Activated naive CD4-positive, alpha-beta T cell treated with anti-CD3 and anti-CD28 coated beads, Interleukin-2, amount 10 ng/mL, durations not matched to agents 7 days and 5 days (primary cell): ENCODE measurements around the gene HIP1.
"Not testable (repeated sequence)": the region's sequence is repeated elsewhere in the genome, so short reads cannot be mapped to it uniquely, and the experiment has no call there.

Experiments
- CTCF ChIA-PET: fragments of 350-600 bp; sonication (Branson Sonifier 250); formaldehyde crosslinking; loops from one replicate; lab custom pipeline; 2021; ENCODE audit warnings: antibody characterized with exemption; lab: Charles Lee
- DNase-seq: peaks from one replicate; pipeline ENCODE4 v3.0.0-alpha.2; 2020
- H3K27ac Mint-ChIP-seq: one replicate; pipeline ENCODE4 v1.8.0; 2021; ENCODE audit warnings: mild to moderate bottlenecking, moderate library complexity, mixed read lengths
- H3K27me3 Mint-ChIP-seq: one replicate; pipeline ENCODE4 v1.8.0; 2021; ENCODE audit warnings: mild to moderate bottlenecking, mixed read lengths
- H3K36me3 Mint-ChIP-seq: one replicate; pipeline ENCODE4 v1.8.0; 2021; ENCODE audit warnings: mixed read lengths
- H3K4me1 Mint-ChIP-seq: one replicate; pipeline ENCODE4 v1.8.0; 2021; ENCODE audit warnings: mixed read lengths
- H3K4me3 Mint-ChIP-seq: one replicate; pipeline ENCODE4 v1.8.0; 2021; ENCODE audit warnings: mild to moderate bottlenecking, moderate library complexity, mixed read lengths
- H3K9me3 Mint-ChIP-seq: one replicate; pipeline ENCODE4 v1.8.0; 2021; ENCODE audit warnings: mixed read lengths

The HIP1 gene

DNA sequence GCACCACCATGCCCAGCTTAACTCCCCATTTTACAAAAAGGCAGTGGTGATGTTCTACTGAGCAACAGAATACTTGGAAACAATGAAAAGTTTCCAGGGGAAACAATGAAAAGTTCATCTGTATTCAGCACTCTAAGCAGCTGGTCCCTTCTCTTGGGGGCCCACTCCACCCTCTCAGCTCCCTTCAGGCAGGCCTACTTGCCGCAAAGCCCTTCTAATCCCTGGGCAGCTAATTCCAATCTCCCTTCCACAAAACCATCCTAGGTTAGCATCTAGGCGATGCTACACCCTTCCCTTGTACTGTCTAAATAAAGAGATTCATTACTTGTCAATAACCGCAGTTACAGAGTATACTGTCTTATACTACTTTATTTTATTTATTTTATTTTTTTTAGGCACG lies 167.5 kb downstream of the HIP1 start:
- H3K9me3 Mint-ChIP-seq = no peaks in the 10 kb centered on the region
- no peak for DNase-seq
- H3K4me1 Mint-ChIP-seq = no peaks in the 10 kb centered on the region
- no peaks in the 10 kb centered on the region for H3K27me3 Mint-ChIP-seq
- H3K36me3 Mint-ChIP-seq = no peaks in the 10 kb centered on the region
- no peak overlapping the region for H3K4me3 Mint-ChIP-seq
- CTCF ChIA-PET = no interaction called here
- H3K27ac Mint-ChIP-seq = no peak overlapping the region

DNA sequence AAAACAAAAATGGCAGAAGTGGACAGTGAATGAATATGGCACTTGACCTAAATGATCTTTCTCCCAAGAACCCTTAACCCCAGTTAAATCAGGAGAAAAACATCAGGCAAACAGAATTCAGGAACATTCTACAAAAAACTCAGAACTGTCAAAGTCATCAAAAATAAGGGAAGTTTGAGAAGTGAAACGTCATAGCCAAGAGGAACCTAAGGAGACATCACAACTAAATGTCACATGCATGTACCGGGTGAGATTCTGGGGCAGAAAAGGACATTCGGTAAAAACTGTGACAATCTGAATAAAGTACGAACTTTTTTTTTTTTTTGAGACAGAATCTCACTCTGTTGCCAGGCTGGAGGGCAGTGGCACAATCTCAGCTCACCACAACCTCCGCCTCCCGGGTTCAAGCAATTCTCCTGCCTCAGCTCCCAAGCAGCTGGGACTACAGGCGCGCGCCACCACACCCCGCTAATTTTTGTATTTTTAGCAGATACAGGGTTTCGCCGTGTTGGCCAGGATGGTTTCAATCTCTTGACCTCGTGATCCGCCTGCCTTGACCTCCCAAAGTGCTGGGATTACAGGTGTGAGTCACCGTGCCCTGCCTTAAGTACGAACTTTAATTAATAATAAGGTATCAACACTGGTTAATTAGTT lies 169.0 kb downstream of the HIP1 start:
- H3K27ac Mint-ChIP-seq, H3K9me3 Mint-ChIP-seq, H3K36me3 Mint-ChIP-seq, CTCF ChIA-PET, H3K4me3 Mint-ChIP-seq, H3K27me3 Mint-ChIP-seq, DNase-seq, H3K4me1 Mint-ChIP-seq: not testable (repeated sequence)

GRCh38 chr7:75567948-75568595 lies 170.7 kb downstream of the HIP1 start:
- H3K4me1 Mint-ChIP-seq = peaks cover 7% of the 10 kb centered on the region
- H3K4me3 Mint-ChIP-seq = no peak overlapping the region
- H3K27me3 Mint-ChIP-seq = peaks cover under 1% of the 10 kb centered on the region
- H3K27ac Mint-ChIP-seq = no peak overlapping the region
- CTCF ChIA-PET = no interaction called here
- no peaks in the 10 kb centered on the region for H3K36me3 Mint-ChIP-seq
- peaks cover 2% of the 10 kb centered on the region for H3K9me3 Mint-ChIP-seq
- no peak for DNase-seq

DNA sequence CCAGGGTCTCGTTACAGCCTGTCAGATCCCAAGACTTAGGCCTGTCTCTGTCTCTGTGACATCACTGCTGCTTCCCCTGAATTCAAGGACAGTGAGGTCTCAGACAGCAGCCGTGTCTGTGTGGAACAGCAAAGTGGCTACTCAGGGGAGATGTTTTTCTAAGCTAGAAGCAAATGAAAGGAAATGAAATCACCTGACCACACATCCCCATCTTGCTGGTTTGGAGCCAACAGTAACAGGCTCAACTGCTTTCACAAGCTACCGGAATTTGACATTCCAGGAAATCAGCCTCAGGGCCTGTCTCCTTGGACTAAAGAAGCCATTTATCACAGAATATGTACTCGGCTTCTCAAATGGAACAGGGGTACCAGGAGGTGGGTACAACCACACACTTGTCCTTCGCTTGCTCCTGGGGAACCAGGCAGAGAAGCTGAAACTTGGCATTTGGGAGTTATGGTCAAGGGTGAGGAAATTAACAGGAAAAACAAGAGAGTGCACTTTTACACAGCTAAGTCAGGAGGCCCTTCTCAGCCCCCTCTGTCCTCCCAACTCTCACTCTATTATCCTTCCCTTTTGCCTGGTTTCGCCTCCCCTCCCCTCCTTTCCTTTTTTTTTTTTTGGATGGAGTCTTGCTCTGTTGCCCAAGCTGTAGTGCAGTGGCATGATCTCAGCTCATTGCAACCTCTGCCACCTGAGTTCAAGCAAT lies 173.5 kb downstream of the HIP1 start:
- Mint-ChIP-seq H3K9me3 (peaks cover 14% of the 10 kb centered on the region), H3K36me3 (no peaks in the 10 kb centered on the region), H3K27me3 (peaks cover 6% of the 10 kb centered on the region), H3K27ac (no peak overlapping the region), H3K4me1 (peaks cover 7% of the 10 kb centered on the region), H3K4me3 (no peak overlapping the region)
- CTCF ChIA-PET = no interaction called here
- DNase-seq = no peak

DNA sequence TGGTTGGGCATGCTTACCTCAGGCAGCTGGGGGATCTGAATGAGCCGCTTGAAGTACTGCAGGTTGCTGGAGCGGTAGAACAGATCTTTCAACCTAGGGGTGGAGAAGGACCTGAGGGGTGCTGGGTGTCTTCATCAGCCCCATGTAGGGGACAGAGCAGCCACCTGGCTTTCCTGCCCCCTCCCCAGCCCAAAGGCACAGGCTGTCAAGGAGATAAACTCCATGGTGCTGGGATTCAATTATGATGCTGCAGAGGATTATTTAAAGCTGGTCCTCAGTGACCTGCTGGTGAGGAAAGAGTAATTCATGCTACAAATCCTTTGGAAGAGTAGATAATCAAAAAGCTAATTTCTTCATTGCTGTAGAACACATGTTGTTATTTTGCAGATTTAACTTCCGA lies 175.6 kb downstream of the HIP1 start:
- H3K36me3 Mint-ChIP-seq = no peaks in the 10 kb centered on the region
- H3K4me3 Mint-ChIP-seq = no peak overlapping the region
- H3K4me1 Mint-ChIP-seq = peaks cover 7% of the 10 kb centered on the region
- H3K9me3 Mint-ChIP-seq = peaks cover 14% of the 10 kb centered on the region
- peaks cover 6% of the 10 kb centered on the region for H3K27me3 Mint-ChIP-seq
- CTCF ChIA-PET = no interaction called here
- no peak overlapping the region for H3K27ac Mint-ChIP-seq
- no peak for DNase-seq

DNA sequence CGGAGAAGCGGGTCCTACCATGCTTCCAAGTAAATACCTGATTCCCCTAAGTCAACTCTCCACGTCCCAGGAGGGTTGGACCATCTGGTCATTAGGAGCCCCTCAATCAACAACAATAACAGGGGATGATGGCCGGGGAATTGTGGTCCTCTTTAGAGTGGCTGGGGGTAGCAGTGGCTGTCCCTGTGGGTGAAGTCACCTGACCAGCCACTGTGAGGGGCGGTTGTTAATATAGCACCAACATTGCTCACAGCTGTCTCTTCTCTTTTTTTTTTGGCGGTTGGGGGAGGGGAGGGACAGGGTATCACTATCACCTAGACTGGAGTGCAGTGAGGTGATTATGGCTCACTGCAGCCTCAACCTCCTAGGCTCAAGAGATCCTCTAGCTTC lies 178.8 kb downstream of the HIP1 start:
- Mint-ChIP-seq H3K4me3 (no peak overlapping the region), H3K9me3 (peaks cover 14% of the 10 kb centered on the region), H3K27me3 (peaks cover 6% of the 10 kb centered on the region), H3K4me1 (peaks cover 2% of the 10 kb centered on the region), H3K27ac (no peak overlapping the region), H3K36me3 (no peaks in the 10 kb centered on the region)
- DNase-seq = no peak
- CTCF ChIA-PET = no interaction called here

DNA sequence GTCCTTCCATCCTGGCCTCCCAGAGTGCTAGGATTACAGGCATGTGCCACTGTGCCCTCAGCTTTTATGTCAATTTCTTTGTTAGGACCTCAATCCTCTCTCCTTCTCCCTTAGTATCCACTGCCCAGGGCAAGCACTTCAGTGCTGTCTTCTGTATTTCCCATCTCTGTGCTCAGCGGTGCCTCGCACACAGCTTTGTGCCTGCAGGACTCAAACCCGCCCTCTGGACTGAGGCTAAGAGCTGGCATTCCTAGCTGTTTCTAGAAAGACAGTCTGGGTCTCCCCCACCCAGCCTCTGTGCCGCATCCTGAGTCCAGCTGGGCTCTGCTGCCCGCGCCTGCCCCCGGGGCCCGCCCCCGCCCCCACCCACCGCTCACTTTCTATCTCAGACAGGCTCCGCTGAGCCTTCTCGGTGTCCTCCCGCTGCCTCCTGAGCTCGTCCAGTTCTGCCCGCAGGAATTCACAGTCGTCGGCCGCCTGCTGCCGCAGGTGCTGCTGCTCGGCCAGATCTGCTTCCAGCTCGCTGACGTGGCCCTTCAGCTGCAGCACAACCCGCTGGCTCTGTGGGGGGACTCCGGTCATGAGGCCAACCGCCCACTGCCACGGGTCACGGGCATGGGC lies 179.3 kb downstream of the HIP1 start:
- DNase-seq = no peak
- H3K4me1 Mint-ChIP-seq = peaks cover 2% of the 10 kb centered on the region
- peaks cover 6% of the 10 kb centered on the region for H3K27me3 Mint-ChIP-seq
- H3K9me3 Mint-ChIP-seq = peaks cover 14% of the 10 kb centered on the region
- no peak overlapping the region for H3K4me3 Mint-ChIP-seq
- CTCF ChIA-PET = no interaction called here
- no peaks in the 10 kb centered on the region for H3K36me3 Mint-ChIP-seq
- no peak overlapping the region for H3K27ac Mint-ChIP-seq

DNA sequence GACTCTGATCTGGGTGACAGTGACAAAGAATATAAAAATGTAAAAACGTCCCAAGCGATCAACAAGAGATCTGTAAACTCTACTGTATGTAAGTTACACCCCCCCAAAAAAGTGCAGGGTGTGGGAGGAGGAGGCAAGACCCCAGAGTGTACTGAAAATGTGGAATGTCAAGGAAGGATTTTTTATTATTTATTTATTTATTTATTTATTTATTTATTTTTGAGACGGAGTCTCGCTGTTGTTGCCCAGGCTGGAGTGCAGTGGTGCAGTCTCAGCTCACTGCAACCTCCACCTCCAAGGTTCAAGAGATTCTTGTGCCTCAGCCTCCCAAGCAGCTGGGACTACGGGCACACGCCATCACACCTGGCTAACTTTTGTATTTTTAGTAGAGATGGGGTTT lies 181.9 kb downstream of the HIP1 start:
- H3K9me3 Mint-ChIP-seq, H3K4me1 Mint-ChIP-seq, H3K27ac Mint-ChIP-seq, DNase-seq, H3K4me3 Mint-ChIP-seq, H3K27me3 Mint-ChIP-seq, H3K36me3 Mint-ChIP-seq, CTCF ChIA-PET: not testable (repeated sequence)

- Mint-ChIP-seq H3K27ac (no peak overlapping the region), H3K4me3 (no peak overlapping the region), H3K36me3 (no peaks in the 10 kb centered on the region), H3K9me3 (no peaks in the 10 kb centered on the region), H3K4me1 (peaks cover 2% of the 10 kb centered on the region), H3K27me3 (no peaks in the 10 kb centered on the region)
- CTCF ChIA-PET = no interaction called here
- DNase-seq = no peak
Observed at GRCh38 chr7:75555736-75556135, 183.0 kb downstream of the HIP1 start.

- CTCF ChIA-PET = no interaction called here
- no peaks in the 10 kb centered on the region for H3K4me1 Mint-ChIP-seq
- DNase-seq = no peak
- H3K9me3 Mint-ChIP-seq = no peaks in the 10 kb centered on the region
- H3K27me3 Mint-ChIP-seq = no peaks in the 10 kb centered on the region
- no peaks in the 10 kb centered on the region for H3K36me3 Mint-ChIP-seq
- no peak overlapping the region for H3K27ac Mint-ChIP-seq
- H3K4me3 Mint-ChIP-seq = no peak overlapping the region
Observed at GRCh38 chr7:75546237-75547015, 192.3 kb downstream of the HIP1 start.

- no peak overlapping the region for H3K4me3 Mint-ChIP-seq
- H3K9me3 Mint-ChIP-seq = no peaks in the 10 kb centered on the region
- no peak for DNase-seq
- H3K36me3 Mint-ChIP-seq = no peaks in the 10 kb centered on the region
- H3K27ac Mint-ChIP-seq = no peak overlapping the region
- CTCF ChIA-PET = no interaction called here
- H3K4me1 Mint-ChIP-seq = no peaks in the 10 kb centered on the region
- H3K27me3 Mint-ChIP-seq = peaks cover 16% of the 10 kb centered on the region
Observed at GRCh38 chr7:75537731-75538130, 201.0 kb downstream of the HIP1 start.

DNA sequence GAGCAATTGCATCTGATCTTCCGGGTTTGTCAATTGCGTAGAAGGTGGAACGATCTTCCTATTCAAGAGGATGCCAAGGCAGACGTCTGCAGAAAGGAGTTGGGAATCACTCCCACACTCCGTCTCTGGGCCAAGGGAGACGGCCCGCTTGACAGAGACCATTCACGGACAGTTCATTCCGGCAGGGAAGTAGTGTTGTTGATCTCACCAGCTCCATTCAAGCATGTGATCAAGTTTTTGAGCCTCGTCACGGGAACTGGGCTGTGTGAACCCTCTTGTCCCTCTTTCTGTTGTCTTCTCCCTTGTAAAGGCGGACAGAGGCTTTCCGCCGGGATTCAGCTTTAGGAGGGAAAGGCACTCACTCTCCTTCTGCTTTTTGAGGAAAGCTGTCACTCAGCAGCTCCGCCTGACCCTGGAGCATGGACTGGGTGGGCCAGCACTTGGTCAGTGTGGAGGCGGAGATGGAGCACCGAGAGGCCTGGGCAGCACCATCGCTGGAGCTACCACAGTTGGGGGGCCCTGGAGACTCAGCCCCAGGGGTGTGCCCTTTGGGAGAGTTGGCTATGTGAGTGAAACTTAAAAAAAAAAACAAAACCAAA lies 201.7 kb downstream of the HIP1 start:
- Mint-ChIP-seq H3K36me3 (no peaks in the 10 kb centered on the region), H3K4me1 (no peaks in the 10 kb centered on the region), H3K9me3 (no peaks in the 10 kb centered on the region), H3K4me3 (no peak overlapping the region), H3K27ac (no peak overlapping the region), H3K27me3 (peaks cover 16% of the 10 kb centered on the region)
- CTCF ChIA-PET = no interaction called here
- no peak for DNase-seq

DNA sequence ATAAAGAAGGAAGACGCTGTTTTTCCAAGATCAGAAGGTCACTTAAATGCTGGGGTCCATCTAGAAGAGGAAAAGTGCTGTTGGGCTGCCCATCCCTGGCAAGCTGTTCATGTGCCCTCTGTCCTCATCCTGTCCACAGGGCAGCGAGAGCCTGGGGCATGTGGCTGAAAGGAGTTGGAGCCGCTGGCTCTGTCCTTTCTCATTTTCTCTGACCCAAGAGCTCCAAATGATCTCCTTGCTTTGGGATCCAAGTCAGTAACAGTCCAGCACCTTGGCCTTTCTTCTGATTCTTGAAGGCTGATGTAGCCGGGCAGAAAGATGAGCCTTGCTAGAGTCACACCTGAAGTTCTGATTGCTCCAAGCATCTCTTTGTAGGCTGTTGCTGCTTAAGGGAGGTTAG lies 202.2 kb downstream of the HIP1 start:
- CTCF ChIA-PET = no interaction called here
- Mint-ChIP-seq H3K36me3 (no peaks in the 10 kb centered on the region), H3K9me3 (no peaks in the 10 kb centered on the region), H3K4me1 (no peaks in the 10 kb centered on the region), H3K27me3 (peaks cover 16% of the 10 kb centered on the region), H3K27ac (no peak overlapping the region), H3K4me3 (no peak overlapping the region)
- DNase-seq = no peak
